ENCODE measurements around the gene C11orf68.
"Not testable (repeated sequence)": the region's sequence is repeated elsewhere in the genome, so short reads cannot be mapped to it uniquely, and the experiment has no call there.

C11orf68 gene

DNA sequence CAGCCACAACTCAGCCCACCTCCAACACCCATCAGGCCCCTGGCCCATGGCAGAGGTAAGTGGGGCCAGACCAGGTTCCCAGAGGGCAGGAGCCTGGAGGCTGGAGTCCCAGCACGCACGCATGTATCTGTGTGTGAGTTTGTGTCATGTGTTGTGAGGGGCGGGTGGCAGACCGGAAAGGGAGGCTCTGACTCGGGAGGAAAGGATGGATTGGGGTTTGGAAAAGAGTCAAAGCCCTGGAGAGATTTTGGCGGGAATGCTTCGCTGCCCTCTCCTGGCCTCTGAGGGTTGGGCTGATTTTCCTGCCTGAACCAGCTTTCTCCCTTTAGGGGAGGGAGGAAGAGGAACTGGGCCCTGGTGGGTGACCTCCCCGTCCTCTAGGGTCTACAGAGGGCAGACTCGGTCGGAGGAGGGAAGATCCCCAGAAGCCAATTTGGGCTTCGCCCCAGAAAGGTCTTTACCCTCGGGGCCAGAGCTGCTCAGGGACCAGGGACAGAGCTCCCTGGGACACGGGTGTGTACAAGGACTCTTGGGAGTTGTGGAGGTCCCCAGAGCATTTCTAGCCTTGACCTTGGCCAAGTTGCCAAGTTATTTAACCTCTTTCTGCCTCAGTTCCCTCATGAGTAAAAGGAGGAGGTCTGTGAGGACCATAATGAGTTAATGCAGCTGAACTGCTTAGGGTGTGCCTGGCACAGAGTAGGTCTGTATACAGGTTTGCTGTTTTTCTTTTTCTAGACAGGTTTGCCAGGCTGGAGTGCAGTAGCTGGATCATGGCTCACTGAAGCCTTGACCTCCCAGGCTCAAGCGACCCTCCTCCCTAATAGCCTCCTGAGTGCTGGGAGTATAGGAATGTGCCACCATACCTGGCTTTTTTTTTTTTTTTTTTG, 6.9 kb downstream of the C11orf68 start:
- DNase-seq: no peak

DNA sequence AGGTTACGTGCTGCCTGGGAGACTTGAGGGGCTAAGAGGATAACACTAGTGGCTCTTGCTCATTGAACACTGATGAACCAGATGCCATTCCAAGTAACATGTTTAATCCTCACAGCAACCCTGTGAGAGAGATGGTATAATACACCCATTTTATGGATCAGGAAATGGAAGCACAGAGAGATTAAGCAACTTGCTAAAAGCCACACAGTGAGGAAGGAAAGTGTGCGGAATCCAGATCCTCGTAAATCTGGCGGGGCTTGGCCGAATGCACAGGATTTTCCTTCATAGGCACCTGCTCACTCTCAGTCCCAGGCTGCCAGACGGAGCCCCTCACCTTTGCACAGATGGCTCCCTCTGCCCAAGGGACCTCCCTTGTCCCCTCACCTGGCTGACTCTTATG, 11.0 kb downstream of the C11orf68 start:
- DNase-seq: no peak

DNA sequence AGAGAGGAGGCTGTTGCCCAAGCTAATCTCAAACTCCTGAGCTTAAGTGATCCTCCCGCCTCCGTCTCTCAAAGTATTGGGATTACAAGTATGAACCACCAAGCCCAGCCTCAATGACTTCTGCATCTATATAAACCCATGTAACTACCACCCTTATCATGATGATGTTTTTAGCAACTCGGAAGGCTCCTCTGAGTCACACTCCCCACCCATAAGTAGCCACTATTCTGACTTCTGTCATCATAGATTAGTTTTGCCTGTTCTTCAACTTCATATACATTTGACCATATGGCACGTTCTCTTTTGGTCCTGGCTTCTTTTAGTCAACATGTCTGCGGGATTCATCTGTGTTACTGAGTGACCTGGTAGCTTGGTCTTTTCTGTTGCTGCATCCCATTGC, 12.3 kb downstream of the C11orf68 start:
- no peak for DNase-seq

DNA sequence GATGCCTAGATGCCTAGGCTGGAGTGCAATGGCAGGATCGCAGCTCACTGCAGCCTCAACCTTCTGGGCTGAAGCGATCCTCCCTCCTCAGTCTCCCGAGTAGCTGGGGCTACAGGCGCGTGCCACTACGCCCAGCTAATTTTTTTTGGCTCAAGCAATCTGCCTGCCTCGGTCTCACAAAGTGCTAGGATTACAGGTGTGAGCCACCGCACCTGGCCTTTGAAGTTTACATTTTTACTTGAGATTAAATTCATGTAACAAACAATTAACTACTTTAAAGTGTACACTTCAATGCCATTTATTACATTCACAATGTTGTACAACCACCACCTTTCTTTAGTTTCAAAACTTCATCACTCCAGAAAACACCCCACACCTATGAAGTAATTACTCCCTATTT, 15.1 kb downstream of the C11orf68 start:
- DNase-seq: no peak

DNA sequence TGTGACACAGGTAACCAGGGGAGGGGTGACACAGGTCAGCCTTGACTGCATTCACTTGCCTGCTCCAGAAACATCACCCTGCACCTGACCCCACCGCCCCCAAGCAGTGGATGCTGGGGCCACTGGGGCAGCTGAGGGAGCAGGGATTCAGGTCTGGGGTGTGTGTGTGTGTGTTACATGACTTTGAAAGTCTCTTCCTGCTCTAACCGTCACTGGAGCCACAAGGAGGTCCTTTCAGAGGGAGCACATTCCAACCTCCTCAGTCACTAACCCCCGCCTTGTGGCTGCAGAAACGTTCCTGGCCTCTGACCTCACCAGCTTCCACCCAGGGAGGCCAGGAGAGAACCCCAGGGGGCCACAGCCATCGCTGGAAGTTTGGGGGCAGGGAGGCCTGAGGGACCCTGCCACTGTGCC, 15.8 kb downstream of the C11orf68 start:
- DNase-seq: no peak

DNA sequence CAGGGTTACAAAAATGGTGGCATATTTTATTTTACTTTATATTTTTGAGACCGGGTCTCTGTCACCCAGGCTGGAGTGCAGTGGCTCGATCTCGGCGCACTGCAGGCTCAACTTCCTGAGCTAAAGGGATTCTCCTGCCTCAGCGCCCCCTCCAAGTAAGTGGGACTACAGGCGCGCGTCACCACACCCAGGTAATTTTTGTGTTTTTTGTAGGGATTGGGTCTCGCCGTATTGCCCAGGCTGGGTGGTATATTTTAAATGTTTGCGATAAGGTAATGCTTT, 18.0 kb downstream of the C11orf68 start:
- no peak for DNase-seq

DNA sequence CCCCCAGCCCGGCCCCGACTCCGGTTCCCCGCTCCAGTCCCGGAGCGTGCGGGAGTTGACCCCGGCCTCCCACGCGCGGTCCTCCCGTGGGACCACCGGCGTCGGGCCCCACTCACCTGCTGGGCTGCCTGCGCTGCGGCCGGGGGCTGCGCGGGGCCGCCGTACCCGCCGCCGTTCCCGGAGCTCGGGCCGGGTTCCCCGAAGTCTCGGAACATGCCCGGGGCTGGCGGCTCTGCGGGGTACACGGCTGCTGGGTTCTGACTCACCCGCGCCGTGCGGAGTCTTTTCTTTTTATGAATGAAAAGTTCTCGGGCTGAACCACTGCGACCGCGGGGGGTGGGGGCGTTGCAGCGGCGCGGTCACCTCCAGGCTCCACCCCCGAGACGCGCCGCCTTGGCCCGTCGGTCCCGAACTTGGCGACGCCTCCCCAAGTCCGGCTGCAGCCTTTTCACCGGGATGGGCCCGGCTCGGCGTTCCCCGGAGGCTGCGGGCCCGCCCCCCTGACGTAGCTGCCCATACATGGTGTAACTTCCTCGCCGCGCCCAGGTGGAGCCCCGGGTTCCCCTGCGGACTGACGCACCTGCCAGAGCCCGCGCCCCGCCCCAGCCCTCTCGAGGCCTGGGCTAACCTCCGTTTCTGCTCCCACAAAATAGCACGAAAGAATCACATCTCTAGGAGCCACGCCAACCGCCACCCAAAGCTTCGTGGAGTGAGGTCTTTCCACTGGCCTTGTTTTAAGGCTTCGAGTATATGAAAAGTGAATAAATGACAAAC, 18.6 kb downstream of the C11orf68 start, which contains the start of gene FOSL1:
Gene FOSL1, minus strand, starts transcription at position 264 of the 774 bp plus-strand sequence. Its CDS starts 49 bp downstream, at position 215.
- peak; percentile 96 for DNase-seq

DNA sequence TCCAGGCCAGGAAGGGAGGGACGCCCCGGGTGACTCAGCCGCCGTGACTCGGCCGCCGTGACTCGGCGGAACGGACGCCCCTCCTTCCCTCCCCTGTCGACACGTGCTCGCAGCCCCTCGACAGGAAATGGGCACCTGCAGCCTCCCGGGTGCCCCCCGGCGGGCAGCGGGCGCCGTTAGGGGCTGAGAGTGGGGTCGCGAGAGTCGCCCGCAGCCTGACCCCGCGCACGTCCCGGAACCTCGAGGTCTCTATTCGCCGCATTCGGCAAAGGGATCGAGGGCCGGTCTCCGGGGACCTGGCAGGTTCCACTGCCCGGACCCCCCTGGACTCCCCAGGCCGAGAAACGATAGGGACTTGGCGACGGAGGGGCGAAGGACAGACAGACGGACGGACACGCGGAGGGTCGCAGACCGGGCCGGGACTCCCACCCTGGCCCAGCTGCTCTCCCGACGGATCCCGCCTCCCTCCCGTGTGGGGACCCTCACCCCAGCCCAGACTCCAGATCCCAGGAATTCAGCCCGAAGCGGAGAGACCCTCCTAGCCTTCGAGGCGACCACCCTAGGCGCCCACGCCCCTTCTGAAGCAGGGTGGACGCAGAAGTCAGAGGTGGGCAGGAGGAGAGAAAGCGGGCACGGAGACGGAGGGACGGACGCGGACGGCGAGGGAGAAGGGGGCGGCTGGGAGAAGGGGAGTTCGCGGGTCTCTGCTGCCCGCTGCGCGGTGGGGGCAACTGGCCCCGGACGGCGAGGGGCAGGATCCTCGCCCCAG, 19.3 kb downstream of the C11orf68 start:
- peak; percentile 36 for DNase-seq

DNA sequence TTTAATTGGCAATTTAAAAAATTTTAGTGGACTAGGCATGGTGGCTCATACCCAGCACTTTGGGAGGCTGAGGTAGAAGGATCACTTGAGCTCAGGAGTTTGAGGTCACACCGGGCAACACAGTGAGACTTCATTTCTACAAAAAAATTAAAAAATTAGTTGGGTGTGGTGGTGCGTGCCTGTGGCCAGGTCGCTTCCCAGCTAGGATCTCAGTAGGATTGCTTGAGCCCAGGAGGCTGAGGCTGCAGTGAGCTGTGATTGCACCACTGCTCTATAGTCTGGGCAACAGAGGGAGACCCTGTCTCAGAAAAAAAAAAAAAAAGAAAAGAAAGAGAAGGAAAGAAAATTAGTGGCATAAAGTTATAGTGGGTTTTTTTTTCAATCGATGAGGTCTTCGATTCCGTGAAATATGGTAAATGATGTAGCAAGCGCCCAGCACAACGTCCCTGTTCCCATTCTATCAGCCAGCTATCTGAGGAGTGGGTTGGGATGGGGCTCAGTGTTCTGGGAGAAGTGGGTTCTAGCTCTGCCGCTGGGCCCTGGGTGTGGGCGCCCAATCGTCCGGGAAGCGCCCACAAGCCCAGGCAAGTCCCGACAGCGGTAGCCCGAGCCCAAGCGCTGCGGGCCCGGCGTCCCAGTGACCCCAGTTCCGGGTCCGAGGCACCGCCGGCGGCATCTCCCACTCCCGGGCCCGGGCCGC, 20.1 kb downstream of the C11orf68 start:
- DNase-seq: no peak

DNA sequence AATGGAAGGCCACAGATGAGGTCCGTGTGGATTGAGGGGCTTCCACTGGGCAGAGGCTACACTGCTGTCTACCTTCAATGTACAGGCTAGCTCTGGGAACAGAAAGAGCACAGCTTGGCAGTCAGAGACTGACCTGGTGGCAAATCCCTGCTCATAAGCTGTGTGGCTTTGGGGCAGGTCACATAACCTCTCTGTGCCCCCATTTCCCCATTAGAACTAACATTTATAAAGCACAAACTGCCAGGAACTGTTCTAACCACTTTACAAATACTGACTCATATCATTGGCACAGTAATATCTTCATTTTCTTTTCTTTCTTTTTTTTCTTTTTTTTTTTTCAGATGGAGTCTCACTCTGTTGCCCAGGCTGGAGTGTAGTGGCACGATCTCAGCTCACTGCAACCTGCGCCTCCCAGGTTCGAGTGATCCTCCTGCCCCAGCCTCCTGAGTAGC, 21.8 kb downstream of the C11orf68 start:
- DNase-seq: no peak

DNA sequence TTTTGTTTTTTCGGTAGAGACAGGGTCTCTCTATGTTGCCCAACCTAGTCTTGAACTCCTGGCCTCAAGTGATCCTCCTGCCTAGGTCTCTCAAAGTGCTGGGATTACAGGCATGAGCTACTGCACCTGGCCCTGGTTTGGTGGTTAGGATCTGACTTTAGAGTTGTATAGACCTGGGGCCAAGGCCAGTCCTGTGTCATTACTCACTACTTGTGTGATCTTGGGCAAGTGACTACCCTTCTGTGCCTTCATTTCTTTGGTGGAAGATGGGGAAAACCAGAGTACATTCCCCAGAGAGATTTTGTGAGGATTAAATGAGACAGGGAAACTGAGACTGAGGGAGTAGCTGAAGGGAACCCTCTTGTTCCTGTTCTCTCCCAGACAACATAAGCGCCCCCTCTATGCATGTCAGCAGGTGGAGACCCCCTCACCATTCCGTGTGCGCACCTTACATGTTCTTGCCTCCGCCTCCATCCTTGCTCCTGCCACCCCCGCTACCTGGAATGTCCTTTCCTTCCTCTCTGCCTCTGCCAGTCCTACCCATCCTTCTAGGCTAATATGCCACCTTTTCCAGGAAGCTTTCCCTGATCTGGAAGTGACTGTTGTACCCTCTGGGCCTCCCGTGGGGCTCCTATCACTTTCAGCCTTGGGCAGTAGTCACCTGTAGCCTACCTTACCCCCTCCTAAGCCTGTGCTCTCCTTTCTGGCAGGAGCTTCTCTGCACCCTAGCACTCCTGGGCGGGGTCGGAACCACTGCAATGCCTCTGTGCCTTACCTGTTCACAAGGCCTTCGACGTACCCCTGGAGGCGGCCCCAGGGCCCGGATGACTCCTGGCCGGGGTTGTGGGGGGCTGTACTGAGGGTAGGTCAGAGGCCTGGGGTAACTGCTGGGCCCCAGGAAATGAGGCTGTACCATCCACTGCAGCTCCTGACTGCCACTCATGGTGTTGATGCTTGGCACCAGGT, 22.5 kb downstream of the C11orf68 start:
- DNase-seq: no peak

DNA sequence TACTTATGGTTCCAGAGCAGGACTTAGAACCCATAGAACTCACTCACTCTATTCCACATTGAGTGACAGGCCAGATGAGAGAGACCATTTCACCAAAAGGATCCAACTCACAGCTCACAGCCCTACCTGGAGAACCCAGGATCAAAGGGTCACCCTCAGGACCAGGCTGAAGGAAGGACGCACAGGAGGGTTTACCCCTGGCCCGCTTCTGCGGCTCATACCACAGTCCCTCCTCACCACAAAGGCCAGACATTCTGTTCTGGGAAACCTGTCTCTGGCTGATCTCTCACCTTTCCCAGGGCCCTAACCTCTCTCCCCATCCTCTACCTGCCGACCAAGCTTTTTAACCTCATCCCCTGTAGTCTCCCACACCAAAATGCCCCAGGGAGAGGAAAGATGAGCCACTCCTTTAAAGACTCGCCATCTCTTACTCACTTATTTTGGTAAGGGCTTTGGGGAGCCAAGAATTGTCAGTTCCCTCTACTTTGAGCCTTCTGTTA, 23.3 kb downstream of the C11orf68 start:
- no peak for DNase-seq

DNA sequence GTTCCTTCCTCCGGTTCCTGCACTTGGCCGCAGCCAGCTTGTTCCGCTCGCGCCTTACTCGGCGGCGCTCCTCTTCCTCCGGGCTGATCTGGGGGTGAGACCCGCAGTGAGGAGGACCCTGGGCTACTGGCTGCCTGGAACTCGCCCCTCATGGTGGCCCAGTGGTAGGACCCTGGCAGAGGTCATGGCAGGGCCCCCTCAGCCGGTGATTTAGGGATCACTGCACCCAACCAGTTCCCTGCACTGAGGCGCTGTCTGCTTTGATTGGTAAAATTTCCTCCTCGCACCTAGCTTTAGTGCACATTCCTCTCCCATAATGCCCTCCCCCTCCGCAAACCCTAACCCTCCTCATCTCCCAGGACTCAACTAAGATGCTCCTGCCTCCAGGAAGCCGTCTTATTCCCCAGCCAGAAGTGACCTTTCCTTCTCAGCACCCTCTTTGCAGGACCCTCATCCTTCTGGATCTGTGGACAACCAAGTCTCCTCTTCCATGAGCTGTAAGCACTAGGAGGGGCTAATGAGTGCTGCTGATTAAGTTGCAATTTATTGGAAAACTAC, 24.7 kb downstream of the C11orf68 start:
- DNase-seq: peak; percentile 35

DNA sequence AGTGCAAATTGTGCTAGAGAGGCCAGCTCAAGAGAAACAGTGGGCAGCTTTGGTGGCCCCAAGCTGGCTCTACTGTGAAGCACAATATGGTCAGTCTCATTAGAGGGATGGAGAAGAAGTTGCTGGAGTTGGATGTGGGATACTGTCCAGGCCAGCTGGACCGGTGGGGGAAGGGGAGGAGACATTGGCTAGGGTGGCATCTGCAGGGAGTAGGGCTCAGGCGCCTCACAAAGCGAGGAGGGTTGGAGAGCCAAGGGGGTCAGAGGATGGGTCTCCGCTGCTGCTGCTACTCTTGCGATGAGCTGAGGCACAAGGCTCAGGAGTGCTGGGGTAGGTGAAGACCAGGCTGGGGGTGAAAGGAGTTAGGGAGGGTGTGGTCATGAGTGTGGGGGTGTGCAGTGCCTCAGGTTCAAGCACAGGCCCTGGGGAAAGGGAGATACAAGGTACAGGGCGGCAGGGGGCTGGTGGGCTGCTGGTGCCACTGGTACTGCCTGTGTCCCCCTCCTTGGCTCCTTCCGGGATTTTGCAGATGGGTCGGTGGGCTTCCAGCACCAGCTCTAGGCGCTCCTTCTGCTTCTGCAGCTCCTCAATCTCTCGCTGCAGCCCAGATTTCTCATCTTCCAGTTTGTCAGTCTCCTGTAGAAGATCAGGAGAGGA, 26.1 kb downstream of the C11orf68 start:
- DNase-seq: no peak

DNA sequence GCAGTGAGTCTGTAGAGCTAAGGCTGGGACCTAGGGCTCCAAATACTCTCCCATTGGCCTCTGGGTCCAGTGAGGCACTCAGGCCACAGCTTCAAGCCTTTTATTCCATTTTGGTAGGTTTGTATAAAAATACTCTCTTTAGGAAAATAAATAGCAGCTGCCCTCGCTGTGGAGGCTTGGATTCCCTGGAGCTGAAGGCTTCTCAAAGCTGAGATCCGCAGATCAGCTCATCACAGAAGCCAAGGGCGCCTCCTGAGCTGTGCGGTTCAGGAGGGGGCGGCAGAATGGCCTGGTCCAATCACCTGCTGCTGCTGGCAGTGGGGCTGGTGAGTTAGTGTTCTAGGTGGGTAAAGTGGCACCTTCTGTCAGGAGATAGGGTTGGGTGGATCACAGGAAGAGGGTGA, 26.7 kb downstream of the C11orf68 start:
- DNase-seq: not testable (repeated sequence)

DNA sequence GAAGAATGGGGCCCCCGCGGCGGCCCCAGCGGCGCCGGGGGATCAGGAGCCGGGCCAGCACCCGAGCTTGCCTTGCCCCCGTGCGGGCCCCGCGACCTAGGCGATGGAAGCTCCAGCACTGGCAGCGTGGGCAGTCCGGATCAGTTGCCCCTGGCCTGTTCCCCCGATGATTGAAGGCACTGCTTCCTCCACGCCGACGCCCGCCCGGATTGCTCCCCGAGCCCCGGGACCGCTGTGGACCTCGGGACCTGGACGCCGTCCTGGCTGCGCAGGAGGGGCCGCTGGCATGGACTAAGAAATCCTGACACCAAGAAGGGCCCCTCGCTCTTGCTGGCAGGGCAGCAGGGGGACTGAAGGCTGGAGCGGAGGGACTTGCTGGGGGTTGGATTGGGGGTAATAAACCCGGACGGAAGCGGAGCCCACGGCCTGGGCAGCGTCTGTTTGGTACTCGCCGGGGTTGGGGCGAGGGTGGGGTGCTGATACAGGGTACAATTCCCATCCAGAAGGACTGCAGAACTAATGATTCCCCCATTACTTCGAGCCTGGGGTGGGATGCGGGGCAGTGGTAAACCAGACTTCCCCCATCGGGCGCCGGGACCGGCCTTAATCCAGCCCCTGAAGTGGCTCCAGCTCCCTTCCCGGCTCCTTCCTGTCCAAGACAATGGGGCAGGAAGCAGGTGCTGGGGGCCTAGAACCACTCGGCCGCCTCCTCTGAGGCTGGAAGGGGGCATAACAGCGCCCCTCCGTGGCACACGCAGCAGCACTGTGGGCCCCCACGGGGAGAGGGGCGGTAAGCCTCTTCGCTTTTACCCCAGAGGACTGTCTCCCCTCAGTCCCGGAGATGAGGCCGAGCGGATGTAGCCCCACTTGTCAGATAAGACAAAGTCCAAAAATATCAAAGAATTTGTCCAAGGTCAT, 27.4 kb downstream of the C11orf68 start:
- no peak for DNase-seq

DNA sequence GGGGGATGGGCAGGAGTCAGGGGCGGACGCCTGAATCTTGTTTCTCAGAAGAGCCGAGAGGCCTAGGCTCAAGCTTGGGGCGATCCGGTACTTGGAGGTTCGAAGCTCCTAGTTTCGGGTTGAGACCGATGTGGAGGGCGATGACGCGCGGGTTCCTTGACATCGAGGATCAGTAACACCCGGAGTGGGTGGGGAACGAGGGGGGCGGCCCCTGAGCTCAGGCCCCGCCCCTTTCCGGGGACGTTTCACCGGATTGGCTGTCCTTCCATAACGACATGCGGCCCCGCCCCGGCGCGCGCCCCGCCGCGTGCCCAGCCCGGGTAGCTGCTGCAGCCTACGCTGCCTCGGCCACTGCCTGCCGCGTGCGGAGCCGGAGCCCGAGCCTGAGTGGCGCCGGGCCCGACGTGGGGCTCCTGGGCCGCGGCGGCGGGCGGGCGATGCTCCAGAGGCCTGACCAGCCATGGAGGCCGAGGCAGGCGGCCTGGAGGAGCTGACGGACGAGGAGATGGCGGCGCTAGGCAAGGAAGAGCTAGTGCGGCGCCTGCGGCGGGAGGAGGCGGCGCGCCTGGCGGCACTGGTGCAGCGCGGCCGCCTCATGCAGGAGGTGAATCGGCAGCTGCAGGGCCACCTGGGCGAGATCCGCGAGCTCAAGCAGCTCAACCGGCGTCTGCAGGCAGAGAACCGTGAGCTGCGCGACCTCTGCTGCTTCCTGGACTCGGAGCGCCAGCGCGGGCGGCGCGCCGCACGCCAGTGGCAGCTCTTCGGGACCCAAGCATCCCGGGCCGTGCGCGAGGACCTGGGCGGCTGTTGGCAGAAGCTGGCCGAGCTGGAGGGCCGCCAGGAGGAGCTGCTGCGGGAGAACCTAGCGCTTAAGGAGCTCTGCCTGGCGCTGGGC, 28.3 kb downstream of the C11orf68 start, which contains the start of gene CCDC85B:
Gene CCDC85B, plus strand, starts transcription at position 350 of the 895 bp plus-strand sequence. Its CDS starts 111 bp downstream, at position 461.
- DNase-seq: peak; percentile 97
